ENCODE data around the gene CCDC157.

- no peak for TF ChIP-seq CTCF (conservative IDR thresholded peaks at IDR 0.05)
- TF ChIP-seq ZFX (IDR thresholded peaks at IDR 0.05), result no peak
Measured at GRCh38 chr22:30320021-30320556, 36.7 kb upstream of the CCDC157 start.

Measured in C4-2B (cell line).